ENCODE results near the gene CDCP2.

CDCP2 gene

DNA sequence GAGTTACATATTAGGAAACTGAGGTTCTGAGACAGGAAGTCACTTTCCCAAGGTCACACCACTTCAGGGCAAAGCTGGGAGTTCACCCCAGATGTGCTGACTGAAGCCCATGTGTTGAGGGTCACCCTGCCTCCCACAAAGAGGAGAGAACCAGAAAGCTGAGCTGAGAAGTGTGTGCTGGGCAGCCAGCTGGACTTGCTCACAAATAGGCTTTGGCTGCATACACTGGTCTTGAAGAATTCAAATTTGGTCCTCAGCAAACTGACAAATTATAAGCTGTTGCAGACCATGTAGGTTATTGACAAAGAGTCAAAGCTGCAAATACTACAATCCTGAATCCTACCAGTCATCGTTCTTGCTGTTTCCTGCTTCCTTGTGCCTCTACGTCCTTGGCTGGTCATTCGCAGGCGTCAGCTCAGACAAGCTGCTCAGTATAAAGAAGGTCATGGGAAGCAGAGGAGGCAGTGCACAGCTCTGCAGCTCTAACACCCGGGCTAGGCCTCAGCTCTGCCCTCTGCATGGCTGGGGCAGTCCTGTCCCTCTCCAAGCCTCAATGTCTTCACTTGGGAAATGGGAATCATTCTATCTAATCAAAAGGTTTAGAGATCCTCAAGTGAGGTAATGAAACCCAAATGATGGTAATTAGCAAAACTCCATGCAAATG lies 40.0 kb downstream of the CDCP2 start:
- no peak overlapping the region for H2BK12ac ChIP-seq (ENCODE audit: low read length in 2 of 2)
- no peak overlapping the region for H3K23ac ChIP-seq (ENCODE audit: low read length in 2 of 2)
- peaks cover 2% of the 10 kb centered on the region for H3K4me1 ChIP-seq (ENCODE audit: control insufficient read depth, insufficient read depth, low read depth, low read length)
- no peaks in the 10 kb centered on the region for H3K36me3 ChIP-seq (ENCODE audit: control insufficient read depth in 1 of 2, insufficient read depth in 2 of 2, low read depth in 1 of 2, low read length in 2 of 2)
- no peak overlapping the region for H2BK120ac ChIP-seq (ENCODE audit: low read depth, low read length)
- WGBS = 76% methylated on average over 4 of the region's 5 CpGs
- H3K9ac ChIP-seq (ENCODE audit: low read length) = no peak overlapping the region
- H3K4me3 ChIP-seq (ENCODE audit: insufficient read depth in 1 of 2, low read depth in 1 of 2, low read length in 2 of 2) = no peak overlapping the region
- H3K27ac ChIP-seq (ENCODE audit: low read length, poor library complexity, severe bottlenecking) = no peak overlapping the region
- no peak overlapping the region for H2AFZ ChIP-seq (ENCODE audit: low read depth, low read length)
- H4K8ac ChIP-seq (ENCODE audit: low read length) = no peak overlapping the region
- no peak overlapping the region for H2AK5ac ChIP-seq (ENCODE audit: low read length, severe bottlenecking)
- no peak overlapping the region for H2BK5ac ChIP-seq (ENCODE audit: low read depth, low read length, poor library complexity, severe bottlenecking)
- no peak for DNase-seq
- H3K4ac ChIP-seq (ENCODE audit: low read depth in 1 of 2, low read length in 2 of 2) = no peak overlapping the region
- H3K4me2 ChIP-seq (ENCODE audit: low read length, poor library complexity, severe bottlenecking) = no peak overlapping the region
- H3K9me3 ChIP-seq (ENCODE audit: control insufficient read depth, low read length) = no peaks in the 10 kb centered on the region
- H2BK15ac ChIP-seq (ENCODE audit: low read depth, poor library complexity, severe bottlenecking) = no peak overlapping the region
- H4K91ac ChIP-seq (ENCODE audit: low read length) = no peak overlapping the region
- H3K79me1 ChIP-seq (replicated peaks; ENCODE audit: low read length, poor library complexity, severe bottlenecking) = no peaks in the 10 kb centered on the region
- no peak overlapping the region for H3K14ac ChIP-seq (ENCODE audit: low read length in 2 of 2)
- H3K27me3 ChIP-seq (ENCODE audit: control insufficient read depth in 1 of 2, insufficient read depth in 1 of 2, low read length in 2 of 2) = peaks cover 0 to 6% of the 10 kb centered on the region in 2 experiments
- H3K18ac ChIP-seq (ENCODE audit: low read depth in 1 of 2, low read length in 2 of 2) = no peak overlapping the region

DNA sequence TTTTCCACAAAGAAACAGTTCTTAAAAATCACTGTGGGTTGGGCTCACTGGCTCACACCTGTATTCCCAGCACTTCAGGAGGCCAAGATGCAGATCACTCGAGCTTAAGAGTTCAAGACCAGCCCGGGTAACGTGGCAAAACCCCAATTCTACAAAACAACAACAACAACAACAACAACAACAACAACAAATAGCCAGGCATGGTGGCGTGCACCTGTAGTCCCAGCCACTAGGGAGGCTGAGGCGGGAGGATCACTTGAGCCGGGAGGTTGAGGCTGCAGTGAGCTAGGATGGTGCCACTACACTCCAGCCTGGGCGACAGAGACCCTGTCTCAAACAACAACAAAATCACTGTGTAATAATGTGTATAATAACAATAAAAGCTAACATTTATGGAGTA lies 40.8 kb downstream of the CDCP2 start:
- no peaks in the 10 kb centered on the region for H3K9me3 ChIP-seq (ENCODE audit: control insufficient read depth, low read length)
- H3K4ac ChIP-seq (ENCODE audit: low read depth in 1 of 2, low read length in 2 of 2) = no peak overlapping the region
- H3K79me1 ChIP-seq (replicated peaks; ENCODE audit: low read length, poor library complexity, severe bottlenecking) = no peaks in the 10 kb centered on the region
- no peak overlapping the region for H3K9ac ChIP-seq (ENCODE audit: low read length)
- no peak overlapping the region for H2BK15ac ChIP-seq (ENCODE audit: low read depth, poor library complexity, severe bottlenecking)
- H3K14ac ChIP-seq (ENCODE audit: low read length in 2 of 2) = no peak overlapping the region
- no peak overlapping the region for H4K91ac ChIP-seq (ENCODE audit: low read length)
- H2BK12ac ChIP-seq (ENCODE audit: low read length in 2 of 2) = no peak overlapping the region
- no peak overlapping the region for H3K27ac ChIP-seq (ENCODE audit: low read length, poor library complexity, severe bottlenecking)
- no peak overlapping the region for H2AFZ ChIP-seq (ENCODE audit: low read depth, low read length)
- no peak overlapping the region for H4K8ac ChIP-seq (ENCODE audit: low read length)
- no peak for DNase-seq
- H3K23ac ChIP-seq (ENCODE audit: low read length in 2 of 2) = no peak overlapping the region
- no peaks in the 10 kb centered on the region for H3K36me3 ChIP-seq (ENCODE audit: control insufficient read depth in 1 of 2, insufficient read depth in 2 of 2, low read depth in 1 of 2, low read length in 2 of 2)
- no peak overlapping the region for H3K4me3 ChIP-seq (ENCODE audit: insufficient read depth in 1 of 2, low read depth in 1 of 2, low read length in 2 of 2)
- no peak overlapping the region for H2BK120ac ChIP-seq (ENCODE audit: low read depth, low read length)
- WGBS = 94% methylated on average over 6 of the region's 7 CpGs
- H3K4me2 ChIP-seq (ENCODE audit: low read length, poor library complexity, severe bottlenecking) = no peak overlapping the region
- no peak overlapping the region for H3K18ac ChIP-seq (ENCODE audit: low read depth in 1 of 2, low read length in 2 of 2)
- no peak overlapping the region for H2AK5ac ChIP-seq (ENCODE audit: low read length, severe bottlenecking)
- no peaks in the 10 kb centered on the region for H3K4me1 ChIP-seq (ENCODE audit: control insufficient read depth, insufficient read depth, low read depth, low read length)
- no peak overlapping the region for H2BK5ac ChIP-seq (ENCODE audit: low read depth, low read length, poor library complexity, severe bottlenecking)
- H3K27me3 ChIP-seq (ENCODE audit: control insufficient read depth in 1 of 2, insufficient read depth in 1 of 2, low read length in 2 of 2) = peaks cover 0 to 6% of the 10 kb centered on the region in 2 experiments

DNA sequence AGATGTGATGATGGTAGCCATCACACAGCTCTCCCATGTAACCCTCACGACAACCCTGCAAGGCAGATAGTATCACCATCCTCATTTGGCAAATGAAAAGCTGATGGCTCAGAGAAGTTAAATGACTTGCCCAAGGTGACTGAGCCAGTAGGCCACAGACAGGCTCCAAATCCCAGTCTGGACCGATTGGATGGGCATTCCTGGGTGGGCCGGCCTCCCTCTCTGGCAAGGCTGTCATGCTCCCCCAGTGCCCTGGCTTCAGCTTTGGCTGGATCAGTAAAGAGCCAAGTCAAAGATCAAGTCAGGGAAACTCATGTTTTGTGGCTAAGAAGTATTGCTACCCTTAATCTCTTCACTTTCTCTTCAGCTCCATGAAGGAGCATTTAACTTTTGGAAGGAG lies 41.2 kb downstream of the CDCP2 start:
- Histone ChIP-seq H2BK5ac (ENCODE audit: low read depth, low read length, poor library complexity, severe bottlenecking) (no peak overlapping the region), H2BK120ac (ENCODE audit: low read depth, low read length) (no peak overlapping the region), H2BK12ac (ENCODE audit: low read length in 2 of 2) (no peak overlapping the region), H2BK15ac (ENCODE audit: low read depth, poor library complexity, severe bottlenecking) (no peak overlapping the region), H3K4me3 (ENCODE audit: insufficient read depth in 1 of 2, low read depth in 1 of 2, low read length in 2 of 2) (no peak overlapping the region), H3K18ac (ENCODE audit: low read depth in 1 of 2, low read length in 2 of 2) (no peak overlapping the region), H3K4me1 (ENCODE audit: control insufficient read depth, insufficient read depth, low read depth, low read length) (no peaks in the 10 kb centered on the region), H3K79me1 (replicated peaks; ENCODE audit: low read length, poor library complexity, severe bottlenecking) (no peaks in the 10 kb centered on the region), H3K4ac (ENCODE audit: low read depth in 1 of 2, low read length in 2 of 2) (no peak overlapping the region), H3K36me3 (ENCODE audit: control insufficient read depth in 1 of 2, insufficient read depth in 2 of 2, low read depth in 1 of 2, low read length in 2 of 2) (no peaks in the 10 kb centered on the region), H3K4me2 (ENCODE audit: low read length, poor library complexity, severe bottlenecking) (no peak overlapping the region), H3K27me3 (ENCODE audit: control insufficient read depth in 1 of 2, insufficient read depth in 1 of 2, low read length in 2 of 2) (peaks cover 0 to 6% of the 10 kb centered on the region in 2 experiments), H3K23ac (ENCODE audit: low read length in 2 of 2) (no peak overlapping the region), H3K9ac (ENCODE audit: low read length) (no peak overlapping the region), H4K8ac (ENCODE audit: low read length) (no peak overlapping the region), H4K91ac (ENCODE audit: low read length) (no peak overlapping the region), H2AK5ac (ENCODE audit: low read length, severe bottlenecking) (no peak overlapping the region), H2AFZ (ENCODE audit: low read depth, low read length) (no peak overlapping the region), H3K9me3 (ENCODE audit: control insufficient read depth, low read length) (no peaks in the 10 kb centered on the region), H3K14ac (ENCODE audit: low read length in 2 of 2) (no peak overlapping the region), H3K27ac (ENCODE audit: low read length, poor library complexity, severe bottlenecking) (no peak overlapping the region)
- WGBS = 92% methylated on average over 3 of the region's 3 CpGs
- DNase-seq = no peak

DNA sequence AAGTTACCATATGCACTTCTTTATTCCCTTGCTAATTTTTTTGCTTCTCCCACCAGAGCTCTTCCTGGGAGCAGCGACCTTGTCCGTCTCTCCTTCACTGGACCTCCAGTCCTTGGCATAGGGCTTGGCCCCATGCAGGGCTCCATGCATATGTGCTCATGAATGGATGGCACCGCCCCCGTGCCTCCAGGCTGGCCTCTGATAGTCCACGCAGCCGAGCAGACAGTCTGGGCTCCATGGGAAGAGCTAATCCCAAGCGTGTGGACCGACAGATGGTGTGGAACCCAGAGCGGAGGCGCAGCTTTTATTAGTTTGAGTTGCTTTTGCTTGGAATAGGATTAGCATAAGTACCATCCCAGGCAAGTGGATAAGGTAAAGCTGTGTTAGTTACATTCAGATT lies 41.8 kb downstream of the CDCP2 start:
- Histone ChIP-seq H3K79me1 (replicated peaks; ENCODE audit: low read length, poor library complexity, severe bottlenecking) (no peaks in the 10 kb centered on the region), H3K36me3 (ENCODE audit: control insufficient read depth in 1 of 2, insufficient read depth in 2 of 2, low read depth in 1 of 2, low read length in 2 of 2) (no peaks in the 10 kb centered on the region), H3K4me1 (ENCODE audit: control insufficient read depth, insufficient read depth, low read depth, low read length) (no peaks in the 10 kb centered on the region), H3K18ac (ENCODE audit: low read depth in 1 of 2, low read length in 2 of 2) (no peak overlapping the region), H3K23ac (ENCODE audit: low read length in 2 of 2) (no peak overlapping the region), H3K14ac (ENCODE audit: low read length in 2 of 2) (no peak overlapping the region), H2BK120ac (ENCODE audit: low read depth, low read length) (no peak overlapping the region), H2BK5ac (ENCODE audit: low read depth, low read length, poor library complexity, severe bottlenecking) (no peak overlapping the region), H3K27ac (ENCODE audit: low read length, poor library complexity, severe bottlenecking) (no peak overlapping the region), H4K91ac (ENCODE audit: low read length) (no peak overlapping the region), H4K8ac (ENCODE audit: low read length) (no peak overlapping the region), H3K9me3 (ENCODE audit: control insufficient read depth, low read length) (no peaks in the 10 kb centered on the region), H2AK5ac (ENCODE audit: low read length, severe bottlenecking) (no peak overlapping the region), H2BK12ac (ENCODE audit: low read length in 2 of 2) (no peak overlapping the region), H3K4ac (ENCODE audit: low read depth in 1 of 2, low read length in 2 of 2) (no peak overlapping the region), H3K4me3 (ENCODE audit: insufficient read depth in 1 of 2, low read depth in 1 of 2, low read length in 2 of 2) (no peak overlapping the region), H3K9ac (ENCODE audit: low read length) (no peak overlapping the region), H2AFZ (ENCODE audit: low read depth, low read length) (no peak overlapping the region), H2BK15ac (ENCODE audit: low read depth, poor library complexity, severe bottlenecking) (no peak overlapping the region), H3K4me2 (ENCODE audit: low read length, poor library complexity, severe bottlenecking) (no peak overlapping the region), H3K27me3 (ENCODE audit: control insufficient read depth in 1 of 2, insufficient read depth in 1 of 2, low read length in 2 of 2) (peaks cover 0 to 6% of the 10 kb centered on the region in 2 experiments)
- WGBS = 97% methylated on average over 10 of the region's 10 CpGs
- no peak for DNase-seq
